ENCODE measurements around the gene GAR1. TPM values are rescaled to one million over a fixed set of nuclear protein-coding genes. Genes with fewer than 3 reads are reported as not detected.
A peak's percentile ranks its signal among the peaks of the same experiment; 100 is the strongest.

Gene GAR1
- polyA plus RNA-seq, 2 of the 4 experiments (the other 2 are of a cell fraction) = 44.1 to 69.6 TPM

- no peak for FAIRE-seq
- H3K4me3 ChIP-seq = no peak overlapping the region
- no peak overlapping the region for H3K4me2 ChIP-seq
- peak; percentile 80 to 90 for ATAC-seq
- no peaks in the 10 kb centered on the region for H3K4me1 ChIP-seq
- H3K27ac ChIP-seq = no peak overlapping the region
- POLR2A ChIA-PET = no interaction called here
- DNase-seq (ENCODE audit: low read depth in 1 of 2, low spot score in 1 of 2) = peak; percentile 22 to 59
- CTCF ChIA-PET = interaction anchor here (0.6 to 2.8 kb wide), 10 partner anchors 8 to 382 kb away, joined by 3 to 7 read pairs (median 4); partner anchors contain the start of genes CASP6 and GAR1
- H3K9me3 ChIP-seq = no peaks in the 10 kb centered on the region
- TF ChIP-seq HOXB5 (CRISPR knock-in tag; IDR thresholded peaks at IDR 0.05) (no peak), CTCF (IDR thresholded peaks at IDR 0.05) (peak; percentile 51), RAD21 (conservative IDR thresholded peaks at IDR 0.05 in 1 of 2, IDR thresholded peaks at IDR 0.05 in 1 of 2) (peak; percentile 53 to 59), SMC3 (IDR thresholded peaks at IDR 0.05) (peak; percentile 58)
- 5% methylated on average over 4 of the region's 4 CpGs for WGBS (ENCODE audit: missing lambda C conversion rate)
Observed at GRCh38 chr4:109803924-109804571, 11.5 kb upstream of the GAR1 start.

- DNase-seq (ENCODE audit: low read depth in 1 of 2, low spot score in 1 of 2) (no peak), FAIRE-seq (no peak), ATAC-seq (no peak)
- no peak overlapping the region for H3K27ac ChIP-seq
- TF ChIP-seq CTCF (IDR thresholded peaks at IDR 0.05) (no peak), BHLHE40 (IDR thresholded peaks at IDR 0.05; ENCODE audit: low read depth, low read length) (no peak), ZSCAN20 (CRISPR knock-in tag; IDR thresholded peaks at IDR 0.05) (no peak), HES2 (IDR thresholded peaks at IDR 0.05) (no peak), CBX8 (IDR thresholded peaks at IDR 0.05) (no peak), POLR2A (IDR thresholded peaks at IDR 0.05; ENCODE audit: low read length) (no peak), RNF2 (IDR thresholded peaks at IDR 0.05; ENCODE audit: borderline replicate concordance, low read depth) (no peak), FOSB (CRISPR knock-in tag; IDR thresholded peaks at IDR 0.05) (no peak), CHD4 (IDR thresholded peaks at IDR 0.05; ENCODE audit: borderline replicate concordance) (no peak), MAZ (IDR thresholded peaks at IDR 0.05; ENCODE audit: borderline replicate concordance, low read depth, low read length) (no peak), REST (IDR thresholded peaks at IDR 0.05) (no peak), RARB (CRISPR knock-in tag; IDR thresholded peaks at IDR 0.05) (no peak), ZC3H11A (IDR thresholded peaks at IDR 0.05) (no peak), NPAS2 (CRISPR knock-in tag; IDR thresholded peaks at IDR 0.05; ENCODE audit: borderline replicate concordance) (no peak), FOXS1 (CRISPR knock-in tag; IDR thresholded peaks at IDR 0.05) (no peak), JUNB (IDR thresholded peaks at IDR 0.05) (no peak), NFE2L2 (conservative IDR thresholded peaks at IDR 0.05; ENCODE audit: low read length) (no peak), RFX5 (IDR thresholded peaks at IDR 0.05) (no peak)
- POLR2A ChIA-PET = no interaction called here
- no peak overlapping the region for H3K4me3 ChIP-seq
- no peaks in the 10 kb centered on the region for H3K9me3 ChIP-seq
- WGBS (ENCODE audit: missing lambda C conversion rate) = 44% methylated on average over 2 of the region's 2 CpGs
- CTCF ChIA-PET = interaction anchor here (0.6 kb wide), 1 partner anchor 80 kb away, joined by 4 read pairs; the partner anchor contains the start of gene PLA2G12A
- no peaks in the 10 kb centered on the region for H3K4me1 ChIP-seq
- no peak overlapping the region for H3K4me2 ChIP-seq
Observed at GRCh38 chr4:109809655-109810054, 5.9 kb upstream of the GAR1 start.

Data from A549 (cell line).